GM18909 (cell line): ENCODE measurements around the gene ISL2.

Experiments
- ATAC-seq: cut with Tn5 transposase; IDR thresholded peaks from one replicate; pipeline ENCODE4 v1.9.1; 2021; ENCODE audit warnings: mild to moderate bottlenecking; ENCODE audit not compliant: unreplicated experiment, poor library complexity

Gene ISL2

GRCh38 chr15:76327191-76328105 is 9.1 kb upstream of the ISL2 start:
- ATAC-seq, result no peak

- ATAC-seq, result no peak
These were observed 8.4 kb upstream of the ISL2 start for GRCh38 chr15:76328106-76328696.

- no peak for ATAC-seq
These were observed 7.6 kb upstream of the ISL2 start for GRCh38 chr15:76328958-76329357.

- ATAC-seq, result no peak
These were observed 6.4 kb upstream of the ISL2 start for GRCh38 chr15:76330080-76330680.

- no peak for ATAC-seq
These were observed 3.8 kb upstream of the ISL2 start for GRCh38 chr15:76332796-76333195.

- ATAC-seq, result no peak
These were observed 3.3 kb upstream of the ISL2 start for GRCh38 chr15:76333309-76333708.

GRCh38 chr15:76333720-76334437 is 2.7 kb upstream of the ISL2 start:
- no peak for ATAC-seq

GRCh38 chr15:76334438-76335306 is 1.9 kb upstream of the ISL2 start:
- ATAC-seq, result no peak

GRCh38 chr15:76335307-76336253 is 993 bp upstream of the ISL2 start:
- no peak for ATAC-seq

GRCh38 chr15:76337059-76337695 is 604 bp downstream of the ISL2 start:
- ATAC-seq, result no peak

- no peak for ATAC-seq
These were observed 1.3 kb downstream of the ISL2 start for GRCh38 chr15:76337696-76338485.

- ATAC-seq, result no peak
These were observed 2.1 kb downstream of the ISL2 start for GRCh38 chr15:76338486-76339304.

GRCh38 chr15:76339305-76340197 is 3.0 kb downstream of the ISL2 start:
- no peak for ATAC-seq

- ATAC-seq, result no peak
These were observed 3.7 kb downstream of the ISL2 start for GRCh38 chr15:76340198-76340802.

GRCh38 chr15:76340803-76341365 is 4.3 kb downstream of the ISL2 start:
- no peak for ATAC-seq
